Left lung (tissue), 10 donors: Measurements from ENCODE around the gene HSPBAP1. TPM values are rescaled to one million over a fixed set of nuclear protein-coding genes. Genes with fewer than 3 reads are reported as not detected.
"Not testable (repeated sequence)": the region's sequence is repeated elsewhere in the genome, so short reads cannot be mapped to it uniquely, and the experiment has no call there.

Experiments
- ATAC-seq: fragments of 200-7000 bp; cut with Tn5 transposase; one replicate; pipeline ENCODE4 v1.9.1; 2020; ENCODE audit warnings: moderate library complexity
- DNase-seq, 4 donors: peaks; one replicate each; pipeline ENCODE4 v3.0.0-alpha.2; 2013 to 2020
- H3K27ac ChIP-seq, 2 donors: fragments of 200-600 bp; sonication (generic) in 1 of 2; one replicate each; pipeline versions ENCODE4 v1.5.0 to v1.8.0; 2020 to 2021
- H3K27me3 ChIP-seq, 2 donors: fragments of 200-600 bp; sonication (generic) in 1 of 2; one replicate each; pipeline versions ENCODE4 v1.5.0 to v1.8.0; 2020 to 2021
- H3K36me3 ChIP-seq, 2 donors: fragments of 200-600 bp; sonication (generic) in 1 of 2; one replicate each; pipeline versions ENCODE4 v1.5.0 to v1.8.0; 2020 to 2021
- H3K4me1 ChIP-seq, 2 donors: fragments of 200-600 bp; one replicate each; pipeline ENCODE4 v1.8.0; 2021
- H3K4me3 ChIP-seq, 2 donors: fragments of 200-600 bp; sonication (generic) in 1 of 2; one replicate each; pipeline versions ENCODE4 v1.5.0 to v1.8.0; 2020 to 2021; ENCODE audit warnings: mild to moderate bottlenecking in 1 of 2
- H3K9me3 ChIP-seq, 2 donors: fragments of 200-600 bp; sonication (generic) in 1 of 2; one replicate each; pipeline versions ENCODE4 v1.5.0 to v1.8.0; 2020 to 2021
- intact Hi-C, 2 donors: fragments of 100-400 bp; cut with DNase I; formaldehyde crosslinking; loops; one replicate each; pipeline versions ENCODE4 v1.11.2 to v1.14.2; 2022
- polyA plus RNA-seq, 6 donors: library from polyadenylated mRNA; unstranded; fragments of 120-200 nt; gene quantifications; one replicate each; pipeline ENCODE4 v1.2.1, GENCODE V29; 2013; ENCODE audit not compliant: insufficient read length in 6 of 6
- total RNA-seq, 2 donors: library from RNA; stranded (reverse); fragmentation: NEBNext Ultra II Directional; extraction: Animal tissue kit (Norgen Biotek cat#: 25700); gene quantifications; one replicate each; pipeline ENCODE4 v1.2.1, GENCODE V29; 2021
- TF ChIP-seq, protein P1 (sequence below), 2 donors: fragments of 200-600 bp; sonication (generic) in 1 of 2; IDR thresholded peaks; one replicate each; pipeline versions ENCODE4 v1.5.0 to v1.8.0; 2021; ENCODE audit warnings: antibody characterized with exemption in 2 of 2
- donor health status: DM: no; HTN: yes; CAD: no.
- donor health status: DM: no; HTN: no; CAD: no.

Gene HSPBAP1
- total and polyA plus RNA-seq, 8 donors, result 8.2 to 16.0 (median 13.1) TPM

DNA sequence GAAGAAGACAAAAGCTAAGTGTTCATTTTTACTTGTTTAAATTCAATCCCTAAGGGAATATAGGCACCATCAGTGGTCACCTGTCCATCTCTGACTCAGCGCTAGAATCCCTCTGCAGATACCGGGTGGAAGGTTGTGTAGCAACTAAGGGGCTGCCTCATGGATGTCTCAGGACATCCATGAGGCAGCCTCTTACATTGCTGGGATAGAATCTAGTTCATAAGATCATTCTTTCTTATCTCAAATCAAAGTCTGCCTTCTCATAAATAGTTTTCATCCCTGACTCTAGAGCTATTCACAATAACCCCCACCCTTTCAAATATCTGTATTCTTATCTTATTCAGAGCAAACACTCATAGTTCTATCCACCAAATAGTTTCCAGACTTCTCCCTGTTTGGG lies 38.1 kb downstream of the HSPBAP1 start:
- Histone ChIP-seq H3K27ac (no peak overlapping the region), H3K4me3 (no peak overlapping the region), H3K36me3 (peaks cover 0 to 21% of the 10 kb centered on the region in 2 donors), H3K27me3 (no peaks in the 10 kb centered on the region), H3K4me1 (peaks cover 0 to 14% of the 10 kb centered on the region in 2 donors), H3K9me3 (no peaks in the 10 kb centered on the region)
- ATAC-seq (peak; percentile 23), DNase-seq (no peak)
- intact Hi-C loops, result no loop called here
- TF ChIP-seq, protein P1, sequence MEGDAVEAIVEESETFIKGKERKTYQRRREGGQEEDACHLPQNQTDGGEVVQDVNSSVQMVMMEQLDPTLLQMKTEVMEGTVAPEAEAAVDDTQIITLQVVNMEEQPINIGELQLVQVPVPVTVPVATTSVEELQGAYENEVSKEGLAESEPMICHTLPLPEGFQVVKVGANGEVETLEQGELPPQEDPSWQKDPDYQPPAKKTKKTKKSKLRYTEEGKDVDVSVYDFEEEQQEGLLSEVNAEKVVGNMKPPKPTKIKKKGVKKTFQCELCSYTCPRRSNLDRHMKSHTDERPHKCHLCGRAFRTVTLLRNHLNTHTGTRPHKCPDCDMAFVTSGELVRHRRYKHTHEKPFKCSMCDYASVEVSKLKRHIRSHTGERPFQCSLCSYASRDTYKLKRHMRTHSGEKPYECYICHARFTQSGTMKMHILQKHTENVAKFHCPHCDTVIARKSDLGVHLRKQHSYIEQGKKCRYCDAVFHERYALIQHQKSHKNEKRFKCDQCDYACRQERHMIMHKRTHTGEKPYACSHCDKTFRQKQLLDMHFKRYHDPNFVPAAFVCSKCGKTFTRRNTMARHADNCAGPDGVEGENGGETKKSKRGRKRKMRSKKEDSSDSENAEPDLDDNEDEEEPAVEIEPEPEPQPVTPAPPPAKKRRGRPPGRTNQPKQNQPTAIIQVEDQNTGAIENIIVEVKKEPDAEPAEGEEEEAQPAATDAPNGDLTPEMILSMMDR (IDR thresholded peaks at IDR 0.05), result no peak

DNA sequence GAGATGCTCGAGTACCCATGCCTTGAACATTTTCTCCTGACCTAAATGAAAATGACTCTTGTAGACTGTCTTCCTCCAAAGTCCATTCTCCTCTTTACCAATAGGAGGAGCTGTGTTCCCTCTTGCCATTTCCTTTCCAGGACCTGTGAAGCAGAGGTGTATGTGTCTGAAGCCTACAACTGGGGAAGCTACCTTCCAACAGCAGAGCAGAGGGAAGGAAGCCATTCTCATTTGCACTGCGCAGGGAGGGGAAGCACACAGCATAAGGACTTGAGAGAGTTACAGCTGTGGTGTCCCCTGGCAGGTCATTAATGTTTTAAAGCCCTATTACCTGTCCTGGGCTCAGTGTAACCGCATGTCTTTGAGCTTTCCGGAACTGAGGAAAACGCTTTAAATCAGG lies 38.7 kb downstream of the HSPBAP1 start:
- no peaks in the 10 kb centered on the region for H3K9me3 ChIP-seq
- H3K4me3 ChIP-seq, result no peak overlapping the region
- peak in 1 of 4 donors; percentile 17 for DNase-seq
- H3K27ac ChIP-seq, result no peak overlapping the region
- TF ChIP-seq, protein P1 (IDR thresholded peaks at IDR 0.05), result peak; percentile 47 to 69
- H3K4me1 ChIP-seq, result peaks cover 0 to 8% of the 10 kb centered on the region in 2 donors
- peak; percentile 90 for ATAC-seq
- intact Hi-C loops, result no loop called here
- no peaks in the 10 kb centered on the region for H3K27me3 ChIP-seq
- H3K36me3 ChIP-seq, result peaks cover 0 to 21% of the 10 kb centered on the region in 2 donors

DNA sequence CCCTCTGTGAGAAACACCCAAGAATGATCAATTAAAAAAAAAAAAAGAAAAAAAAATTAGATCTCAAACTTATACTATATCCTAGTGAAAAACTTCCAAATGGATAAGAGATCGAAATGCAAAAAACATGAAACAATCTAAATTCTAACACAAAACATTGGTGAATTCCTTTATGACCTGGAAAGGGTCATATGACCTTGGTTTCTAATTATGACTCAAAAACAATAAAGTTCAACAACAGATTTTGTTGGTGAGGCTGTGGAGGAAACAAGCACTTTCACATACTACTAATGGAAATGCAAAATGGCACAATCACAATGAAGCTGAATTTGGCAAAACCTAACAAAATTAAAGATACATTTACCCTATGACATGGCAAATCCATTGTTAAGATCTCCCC lies 45.3 kb downstream of the HSPBAP1 start:
- no peaks in the 10 kb centered on the region for H3K27me3 ChIP-seq
- no peaks in the 10 kb centered on the region for H3K4me1 ChIP-seq
- intact Hi-C loops, result no loop called here
- DNase-seq (no peak), ATAC-seq (no peak)
- no peak overlapping the region for H3K27ac ChIP-seq
- TF ChIP-seq, protein P1 (IDR thresholded peaks at IDR 0.05), result no peak
- no peak overlapping the region for H3K4me3 ChIP-seq
- H3K36me3 ChIP-seq, result peaks cover 0 to 7% of the 10 kb centered on the region in 2 donors
- H3K9me3 ChIP-seq, result no peaks in the 10 kb centered on the region

DNA sequence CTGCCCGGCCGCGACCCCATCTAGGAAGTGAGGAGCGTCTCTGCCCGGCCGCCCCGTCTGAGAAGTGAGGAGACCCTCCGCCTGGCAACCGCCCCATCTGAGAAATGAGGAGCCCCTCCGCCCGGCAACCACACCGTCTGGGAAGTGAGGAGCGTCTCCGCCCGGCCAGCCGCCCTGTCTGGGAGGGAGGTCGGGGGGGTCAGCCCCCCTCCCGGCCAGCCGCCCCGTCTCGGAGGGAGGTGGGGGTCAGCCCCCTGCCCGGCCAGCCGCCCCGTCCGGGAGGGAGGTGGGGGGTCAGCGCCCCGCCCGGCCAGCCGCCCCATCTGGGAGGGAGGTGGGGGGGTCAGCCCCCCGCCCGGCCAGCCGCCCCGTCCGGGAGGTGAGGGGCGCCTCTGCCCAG lies 46.3 kb downstream of the HSPBAP1 start:
- DNase-seq, result peak in 1 of 4 donors; percentile 59
- H3K27ac ChIP-seq, H3K9me3 ChIP-seq, intact Hi-C loops, ATAC-seq, H3K27me3 ChIP-seq, H3K4me1 ChIP-seq, H3K4me3 ChIP-seq: not testable (repeated sequence)
- peaks cover 0 to 13% of the 10 kb centered on the region in 2 donors for H3K36me3 ChIP-seq

DNA sequence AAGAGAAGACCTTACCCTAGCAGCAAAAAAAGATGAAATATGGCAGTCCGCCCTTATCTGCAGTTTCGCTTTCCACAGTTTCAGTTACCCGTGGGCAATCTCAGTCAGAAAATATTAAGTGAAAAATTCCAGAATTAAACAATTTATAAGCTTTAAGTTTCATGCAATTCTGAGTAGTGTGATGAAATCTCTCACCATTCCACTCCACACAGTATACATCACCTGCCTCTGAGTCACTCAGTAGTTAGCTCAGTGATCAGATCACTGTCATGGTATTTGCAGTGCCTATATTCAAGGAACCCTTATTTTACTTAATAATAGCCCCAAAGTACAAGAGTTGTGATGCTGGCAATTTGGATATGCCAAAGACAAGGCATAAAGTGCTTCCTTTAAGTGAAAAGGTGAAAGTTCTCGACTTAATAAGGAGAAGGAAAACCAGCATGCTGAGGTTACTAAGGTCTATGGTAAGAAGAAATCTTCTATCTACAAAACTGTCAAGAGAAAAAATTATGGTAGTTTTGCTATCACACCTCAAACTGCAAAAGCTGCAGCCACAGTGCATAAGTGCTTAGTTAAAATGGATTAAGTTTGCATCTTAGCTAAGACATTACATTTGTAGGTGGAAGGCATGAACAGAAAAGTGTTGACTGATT lies 48.1 kb downstream of the HSPBAP1 start:
- DNase-seq, result no peak
- Histone ChIP-seq H3K27ac (no peak overlapping the region), H3K4me1 (no peaks in the 10 kb centered on the region), H3K4me3 (no peak overlapping the region), H3K27me3 (no peaks in the 10 kb centered on the region), H3K9me3 (no peaks in the 10 kb centered on the region), H3K36me3 (peaks cover 0 to 20% of the 10 kb centered on the region in 2 donors)
- ATAC-seq, result peak; percentile 25
- intact Hi-C loops, result no loop called here
- TF ChIP-seq, protein P1 (IDR thresholded peaks at IDR 0.05), result no peak
